ENCODE results near the gene PHLDB2.

GRCh38 chr3:111954228-111954990, 95.3 kb downstream of the PHLDB2 start:
- TF ChIP-seq, protein P1, sequence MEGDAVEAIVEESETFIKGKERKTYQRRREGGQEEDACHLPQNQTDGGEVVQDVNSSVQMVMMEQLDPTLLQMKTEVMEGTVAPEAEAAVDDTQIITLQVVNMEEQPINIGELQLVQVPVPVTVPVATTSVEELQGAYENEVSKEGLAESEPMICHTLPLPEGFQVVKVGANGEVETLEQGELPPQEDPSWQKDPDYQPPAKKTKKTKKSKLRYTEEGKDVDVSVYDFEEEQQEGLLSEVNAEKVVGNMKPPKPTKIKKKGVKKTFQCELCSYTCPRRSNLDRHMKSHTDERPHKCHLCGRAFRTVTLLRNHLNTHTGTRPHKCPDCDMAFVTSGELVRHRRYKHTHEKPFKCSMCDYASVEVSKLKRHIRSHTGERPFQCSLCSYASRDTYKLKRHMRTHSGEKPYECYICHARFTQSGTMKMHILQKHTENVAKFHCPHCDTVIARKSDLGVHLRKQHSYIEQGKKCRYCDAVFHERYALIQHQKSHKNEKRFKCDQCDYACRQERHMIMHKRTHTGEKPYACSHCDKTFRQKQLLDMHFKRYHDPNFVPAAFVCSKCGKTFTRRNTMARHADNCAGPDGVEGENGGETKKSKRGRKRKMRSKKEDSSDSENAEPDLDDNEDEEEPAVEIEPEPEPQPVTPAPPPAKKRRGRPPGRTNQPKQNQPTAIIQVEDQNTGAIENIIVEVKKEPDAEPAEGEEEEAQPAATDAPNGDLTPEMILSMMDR (IDR thresholded peaks at IDR 0.05): no peak
- TF ChIP-seq POLR2A (IDR thresholded peaks at IDR 0.05): no peak

Measured in lower leg skin (tissue), 3 donors.